Suprapubic skin (tissue), 3 donors: ENCODE measurements around the gene ZYG11A.

Experiments
- EP300 ChIP-seq: sonication (generic); formaldehyde crosslinking; IDR thresholded peaks from one replicate; pipeline ENCODE4 v1.6.1; 2017; ENCODE audit warnings: antibody characterized with exemption
- TF ChIP-seq, protein P1 (sequence below), 2 donors: fragments of 200-600 bp in 1 of 2; fragments of 450-650 bp in 1 of 2; sonication (generic) in 1 of 2; IDR thresholded peaks; one replicate each; pipeline ENCODE4 v1.5.1; 2016 to 2019; ENCODE audit warnings: antibody characterized with exemption in 2 of 2, mild to moderate bottlenecking in 1 of 2, moderate library complexity in 1 of 2

- TF ChIP-seq, protein P1, sequence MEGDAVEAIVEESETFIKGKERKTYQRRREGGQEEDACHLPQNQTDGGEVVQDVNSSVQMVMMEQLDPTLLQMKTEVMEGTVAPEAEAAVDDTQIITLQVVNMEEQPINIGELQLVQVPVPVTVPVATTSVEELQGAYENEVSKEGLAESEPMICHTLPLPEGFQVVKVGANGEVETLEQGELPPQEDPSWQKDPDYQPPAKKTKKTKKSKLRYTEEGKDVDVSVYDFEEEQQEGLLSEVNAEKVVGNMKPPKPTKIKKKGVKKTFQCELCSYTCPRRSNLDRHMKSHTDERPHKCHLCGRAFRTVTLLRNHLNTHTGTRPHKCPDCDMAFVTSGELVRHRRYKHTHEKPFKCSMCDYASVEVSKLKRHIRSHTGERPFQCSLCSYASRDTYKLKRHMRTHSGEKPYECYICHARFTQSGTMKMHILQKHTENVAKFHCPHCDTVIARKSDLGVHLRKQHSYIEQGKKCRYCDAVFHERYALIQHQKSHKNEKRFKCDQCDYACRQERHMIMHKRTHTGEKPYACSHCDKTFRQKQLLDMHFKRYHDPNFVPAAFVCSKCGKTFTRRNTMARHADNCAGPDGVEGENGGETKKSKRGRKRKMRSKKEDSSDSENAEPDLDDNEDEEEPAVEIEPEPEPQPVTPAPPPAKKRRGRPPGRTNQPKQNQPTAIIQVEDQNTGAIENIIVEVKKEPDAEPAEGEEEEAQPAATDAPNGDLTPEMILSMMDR (IDR thresholded peaks at IDR 0.05): no peak
- TF ChIP-seq EP300: no peak
Measured at GRCh38 chr1:52907068-52907811, 64.7 kb downstream of the ZYG11A start.
